Trophoblast cell (in vitro differentiated cells and primary cell): ENCODE measurements around the gene MEOX1.

Experiments
- DNase-seq, 2 donors: peaks; one replicate each; pipeline ENCODE4 v3.0.0-alpha.2; 2016
- H2AFZ ChIP-seq: 2 replicates; pipeline ENCODE4 v1.6.1; 2013; ENCODE audit warnings: low read length, moderate library complexity, mild to moderate bottlenecking; ENCODE audit not compliant: insufficient read depth, poor library complexity
- H2AK5ac ChIP-seq: 2 replicates; pipeline ENCODE4 v1.6.1; 2013; ENCODE audit warnings: mild to moderate bottlenecking, low read length
- H2BK120ac ChIP-seq: 2 replicates; pipeline ENCODE4 v1.6.1; 2013; ENCODE audit warnings: low read length, mild to moderate bottlenecking, moderate library complexity; ENCODE audit not compliant: insufficient read depth, poor library complexity
- H2BK12ac ChIP-seq: 2 replicates; pipeline ENCODE4 v1.6.1; 2013; ENCODE audit warnings: mild to moderate bottlenecking, low read length, moderate library complexity
- H2BK5ac ChIP-seq: 2 replicates; pipeline ENCODE4 v1.6.1; 2013; ENCODE audit warnings: low read length, low read depth, moderate library complexity, mild to moderate bottlenecking; ENCODE audit not compliant: poor library complexity
- H3K14ac ChIP-seq: 2 replicates; pipeline ENCODE4 v1.6.1; 2013; ENCODE audit warnings: mild to moderate bottlenecking, low read length
- H3K18ac ChIP-seq: 2 replicates; pipeline ENCODE4 v1.6.1; 2013; ENCODE audit warnings: mild to moderate bottlenecking, low read length
- H3K23ac ChIP-seq: 2 replicates; pipeline ENCODE4 v1.6.1; 2013; ENCODE audit warnings: low read length
- H3K27ac ChIP-seq: 2 replicates; pipeline ENCODE4 v1.5.1; 2013; ENCODE audit warnings: low read depth, mild to moderate bottlenecking, inconsistent platforms, low read length, moderate library complexity
- H3K27me3 ChIP-seq: 2 replicates; pipeline ENCODE4 v1.6.1; 2013; ENCODE audit warnings: inconsistent platforms, mild to moderate bottlenecking, low read length, moderate library complexity; ENCODE audit not compliant: insufficient read depth
- H3K36me3 ChIP-seq, 2 experiments: 1 replicate in 1 of 2; 2 replicates in 1 of 2; pipeline ENCODE4 v1.6.1; 2013; ENCODE audit warnings: low read length in 2 of 2, mild to moderate bottlenecking in 2 of 2, moderate library complexity in 1 of 2; ENCODE audit not compliant: insufficient read depth in 2 of 2, control insufficient read depth in 1 of 2
- H3K4ac ChIP-seq: 2 replicates; pipeline ENCODE4 v1.6.1; 2013; ENCODE audit warnings: low read depth, mild to moderate bottlenecking, low read length, moderate library complexity
- H3K4me1 ChIP-seq, 2 experiments: 1 replicate in 1 of 2; 2 replicates in 1 of 2; pipeline ENCODE4 v1.6.1; 2013; ENCODE audit warnings: low read length in 2 of 2, mild to moderate bottlenecking in 2 of 2, moderate library complexity in 1 of 2; ENCODE audit not compliant: insufficient read depth in 2 of 2, control insufficient read depth in 1 of 2
- H3K4me2 ChIP-seq: 2 replicates; pipeline ENCODE4 v1.6.1; 2013; ENCODE audit warnings: inconsistent platforms, mild to moderate bottlenecking, low read length, moderate library complexity
- H3K4me3 ChIP-seq: 2 replicates; pipeline ENCODE4 v1.5.1; 2013; ENCODE audit warnings: mild to moderate bottlenecking, low read depth, low read length, inconsistent platforms
- H3K79me1 ChIP-seq: one replicate; pipeline ENCODE4 v1.6.1; 2013; ENCODE audit warnings: low read length
- H3K79me2 ChIP-seq: 2 replicates; pipeline ENCODE4 v1.6.1; 2013; ENCODE audit warnings: low read length, mild to moderate bottlenecking; ENCODE audit not compliant: control insufficient read depth, insufficient read depth, poor library complexity
- H3K9ac ChIP-seq: 2 replicates; pipeline ENCODE4 v1.6.1; 2013; ENCODE audit warnings: mild to moderate bottlenecking, low read length
- H3K9me3 ChIP-seq: 2 replicates; pipeline ENCODE4 v1.6.1; 2013; ENCODE audit warnings: low read depth, mild to moderate bottlenecking, control low read depth, inconsistent platforms, low read length; ENCODE audit not compliant: insufficient read depth
- H4K12ac ChIP-seq: 2 replicates; pipeline ENCODE4 v1.6.1; 2013; ENCODE audit warnings: low read depth, mild to moderate bottlenecking, low read length, moderate library complexity
- H4K8ac ChIP-seq: 2 replicates; pipeline ENCODE4 v1.6.1; 2013; ENCODE audit warnings: low read depth, mild to moderate bottlenecking, low read length, moderate library complexity
- H4K91ac ChIP-seq: one replicate; pipeline ENCODE4 v1.6.1; 2013; ENCODE audit warnings: low read depth, mild to moderate bottlenecking, low read length, moderate library complexity
- WGBS: extraction: QIAGEN DNeasy Blood & Tissue Kit; methylation state at CpG from one replicate; pipeline ENCODE4 v1.1.7; 2013; ENCODE audit warnings: missing lambda C conversion rate; ENCODE audit not compliant: insufficient read length, insufficient coverage; ENCODE audit errors: extremely low coverage; 5-methylcytosine and 5-hydroxymethylcytosine counted together

The MEOX1 gene

DNA sequence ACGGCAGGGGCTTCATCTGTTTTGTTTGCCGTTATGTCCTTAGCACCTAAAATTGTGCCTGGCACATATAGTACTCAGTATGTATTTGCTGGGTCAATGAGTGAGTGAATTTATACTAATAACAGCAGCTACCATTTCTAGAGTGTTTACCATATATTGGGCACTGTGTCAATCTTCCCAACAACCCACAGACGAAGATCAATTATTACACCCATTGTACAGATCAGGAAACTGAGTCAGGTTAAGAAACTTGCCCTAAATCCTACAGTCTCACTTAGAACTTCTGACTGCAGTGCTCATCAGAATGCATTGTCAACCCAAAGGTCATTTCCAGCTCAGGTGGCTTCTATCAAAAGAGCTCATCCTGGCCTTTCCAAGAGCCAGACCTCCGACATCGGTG is 44.5 kb upstream of the MEOX1 start:
- Histone ChIP-seq H2BK5ac (no peak overlapping the region), H2BK120ac (no peak overlapping the region), H3K14ac (no peak overlapping the region), H3K27me3 (no peaks in the 10 kb centered on the region), H2AK5ac (no peak overlapping the region), H4K91ac (no peak overlapping the region), H3K18ac (no peak overlapping the region), H3K9ac (no peak overlapping the region), H3K36me3 (no peaks in the 10 kb centered on the region), H4K8ac (no peak overlapping the region), H3K4me3 (no peak overlapping the region), H3K79me1 (no peaks in the 10 kb centered on the region), H3K79me2 (no peaks in the 10 kb centered on the region), H2BK12ac (no peak overlapping the region), H3K4me2 (no peak overlapping the region), H3K4ac (no peak overlapping the region), H2AFZ (no peak overlapping the region), H3K27ac (no peak overlapping the region), H4K12ac (no peak overlapping the region), H3K23ac (no peak overlapping the region), H3K9me3 (no peaks in the 10 kb centered on the region), H3K4me1 (no peaks in the 10 kb centered on the region)
- no CpG with 5 or more reads among the region's 5 CpGs for WGBS
- no peak for DNase-seq

DNA sequence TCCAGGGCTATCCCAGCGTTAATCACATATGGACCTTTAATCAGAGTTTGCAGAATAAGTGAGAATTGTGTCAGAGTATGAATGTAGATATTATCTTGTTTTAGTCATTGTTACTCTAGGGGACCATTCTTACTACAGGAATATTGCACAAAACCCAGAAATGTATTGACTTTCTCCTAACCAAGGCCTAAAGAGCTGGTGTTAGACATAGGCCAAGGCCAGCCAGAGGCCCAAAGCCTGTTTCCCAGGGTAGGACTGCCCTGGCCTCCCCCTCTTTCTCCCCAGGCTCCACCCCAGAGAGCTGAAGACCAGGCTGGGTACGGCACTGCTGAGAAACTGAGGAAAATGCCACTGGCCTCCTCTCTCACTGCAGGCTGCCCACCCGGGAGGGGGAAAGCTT is 41.9 kb upstream of the MEOX1 start:
- Histone ChIP-seq H4K12ac (no peak overlapping the region), H2AFZ (no peak overlapping the region), H2BK120ac (no peak overlapping the region), H3K9me3 (peaks cover 3% of the 10 kb centered on the region), H3K79me2 (no peaks in the 10 kb centered on the region), H3K27me3 (no peaks in the 10 kb centered on the region), H3K4me2 (no peak overlapping the region), H2BK12ac (no peak overlapping the region), H3K4me1 (no peaks in the 10 kb centered on the region), H4K91ac (no peak overlapping the region), H3K9ac (no peak overlapping the region), H2BK5ac (no peak overlapping the region), H2AK5ac (no peak overlapping the region), H3K36me3 (no peaks in the 10 kb centered on the region), H3K18ac (no peak overlapping the region), H3K4me3 (no peak overlapping the region), H3K4ac (no peak overlapping the region), H3K23ac (no peak overlapping the region), H3K79me1 (no peaks in the 10 kb centered on the region), H4K8ac (no peak overlapping the region), H3K27ac (no peak overlapping the region), H3K14ac (no peak overlapping the region)
- DNase-seq, result no peak
- WGBS, result no CpG with 5 or more reads among the region's 3 CpGs

DNA sequence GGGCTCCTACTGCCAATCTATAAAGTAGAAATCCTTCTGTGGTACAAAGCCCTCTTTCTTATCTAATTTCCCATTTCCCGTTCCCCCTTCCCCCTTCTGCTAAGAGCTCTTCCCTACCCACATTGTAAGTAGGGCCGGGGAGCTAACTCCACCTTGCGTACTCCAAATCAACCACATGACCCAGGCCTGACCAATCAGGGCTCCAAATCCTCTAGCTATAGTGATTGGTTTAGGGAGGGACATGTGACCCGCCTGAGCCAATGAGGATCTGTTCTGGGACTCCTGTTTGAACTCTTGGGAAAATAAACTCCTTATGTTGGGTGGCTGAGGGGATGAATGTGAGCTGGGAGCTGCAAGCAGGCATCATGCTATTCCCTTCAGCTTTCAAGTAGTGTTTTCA is 40.9 kb upstream of the MEOX1 start:
- H2AK5ac ChIP-seq, result no peak overlapping the region
- no peak overlapping the region for H3K18ac ChIP-seq
- H3K9ac ChIP-seq, result no peak overlapping the region
- no peaks in the 10 kb centered on the region for H3K27me3 ChIP-seq
- H2BK120ac ChIP-seq, result no peak overlapping the region
- H3K36me3 ChIP-seq, result no peaks in the 10 kb centered on the region
- no peaks in the 10 kb centered on the region for H3K4me1 ChIP-seq
- H3K27ac ChIP-seq, result no peak overlapping the region
- WGBS, result no CpG with 5 or more reads among the region's 4 CpGs
- no peak overlapping the region for H3K4ac ChIP-seq
- peaks cover 3% of the 10 kb centered on the region for H3K9me3 ChIP-seq
- H2AFZ ChIP-seq, result no peak overlapping the region
- H4K8ac ChIP-seq, result no peak overlapping the region
- no peak overlapping the region for H3K4me3 ChIP-seq
- no peak overlapping the region for H3K23ac ChIP-seq
- no peak overlapping the region for H4K91ac ChIP-seq
- H2BK5ac ChIP-seq, result no peak overlapping the region
- no peak overlapping the region for H3K4me2 ChIP-seq
- no peaks in the 10 kb centered on the region for H3K79me1 ChIP-seq
- no peak for DNase-seq
- no peak overlapping the region for H2BK12ac ChIP-seq
- H3K79me2 ChIP-seq, result no peaks in the 10 kb centered on the region
- H4K12ac ChIP-seq, result no peak overlapping the region
- no peak overlapping the region for H3K14ac ChIP-seq

DNA sequence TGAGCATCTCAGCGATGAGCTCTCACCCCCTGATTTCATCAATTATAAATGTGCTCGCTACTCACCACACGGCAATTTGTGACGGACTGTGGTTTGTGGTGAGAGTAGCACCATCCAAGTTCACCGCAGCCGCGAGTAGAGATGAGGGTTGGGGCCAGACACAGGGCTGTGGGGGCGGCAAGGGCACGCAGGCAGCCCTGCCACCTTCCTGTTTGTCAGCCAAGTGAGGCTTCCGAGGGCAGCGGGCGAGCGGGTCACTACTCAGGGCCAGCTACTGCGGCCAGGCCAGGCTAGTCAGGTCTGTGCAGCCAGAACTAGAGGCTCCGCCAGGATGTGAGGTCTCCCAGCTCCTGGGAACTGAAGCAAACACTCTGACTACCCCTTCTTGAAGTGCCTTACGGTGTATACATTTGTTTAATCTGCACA is 39.6 kb upstream of the MEOX1 start:
- Histone ChIP-seq H3K4me1 (no peaks in the 10 kb centered on the region), H3K4me2 (no peak overlapping the region), H3K79me2 (no peaks in the 10 kb centered on the region), H3K9ac (no peak overlapping the region), H3K18ac (no peak overlapping the region), H3K23ac (no peak overlapping the region), H3K4ac (no peak overlapping the region), H2AFZ (no peak overlapping the region), H4K8ac (no peak overlapping the region), H3K14ac (no peak overlapping the region), H2AK5ac (no peak overlapping the region), H4K91ac (no peak overlapping the region), H2BK5ac (no peak overlapping the region), H3K27me3 (no peaks in the 10 kb centered on the region), H3K9me3 (peaks cover 3% of the 10 kb centered on the region), H4K12ac (no peak overlapping the region), H2BK12ac (no peak overlapping the region), H3K4me3 (no peak overlapping the region), H2BK120ac (no peak overlapping the region), H3K79me1 (no peaks in the 10 kb centered on the region), H3K27ac (no peak overlapping the region), H3K36me3 (no peaks in the 10 kb centered on the region)
- no CpG with 5 or more reads among the region's 16 CpGs for WGBS
- no peak for DNase-seq

DNA sequence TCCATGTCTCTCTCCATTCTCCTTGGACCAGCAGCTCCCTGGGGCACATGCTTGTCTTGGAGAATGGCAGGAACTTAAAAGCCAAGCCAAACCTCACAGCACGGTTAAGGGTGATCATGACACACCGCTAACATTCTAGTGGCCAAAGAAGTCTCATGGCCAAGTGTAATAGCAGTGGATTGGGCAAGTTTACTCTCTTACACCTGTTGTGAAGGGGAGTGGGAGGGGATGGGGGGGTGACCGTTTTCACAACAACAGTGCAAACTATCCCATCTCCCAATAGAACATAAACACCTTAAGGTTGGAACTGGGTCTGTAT is 37.7 kb upstream of the MEOX1 start:
- WGBS, result no CpG with 5 or more reads among the region's 3 CpGs
- H3K4me1 ChIP-seq, result no peaks in the 10 kb centered on the region

More for the DNA sequence above, 37.7 kb upstream of the MEOX1 start:
- Histone ChIP-seq H3K9me3 (peaks cover 3% of the 10 kb centered on the region), H3K9ac (no peak overlapping the region), H2BK12ac (no peak overlapping the region), H3K4me2 (no peak overlapping the region), H3K4me3 (no peak overlapping the region), H4K91ac (no peak overlapping the region), H3K27ac (no peak overlapping the region), H2BK120ac (no peak overlapping the region), H4K12ac (no peak overlapping the region), H2AK5ac (no peak overlapping the region), H3K79me1 (no peaks in the 10 kb centered on the region), H3K36me3 (no peaks in the 10 kb centered on the region), H4K8ac (no peak overlapping the region), H2BK5ac (no peak overlapping the region), H3K14ac (no peak overlapping the region), H2AFZ (no peak overlapping the region), H3K4ac (no peak overlapping the region), H3K18ac (no peak overlapping the region), H3K23ac (no peak overlapping the region), H3K27me3 (no peaks in the 10 kb centered on the region), H3K79me2 (no peaks in the 10 kb centered on the region)
- DNase-seq, result no peak
